Measurements from ENCODE around the gene SIGLEC9.

DNA sequence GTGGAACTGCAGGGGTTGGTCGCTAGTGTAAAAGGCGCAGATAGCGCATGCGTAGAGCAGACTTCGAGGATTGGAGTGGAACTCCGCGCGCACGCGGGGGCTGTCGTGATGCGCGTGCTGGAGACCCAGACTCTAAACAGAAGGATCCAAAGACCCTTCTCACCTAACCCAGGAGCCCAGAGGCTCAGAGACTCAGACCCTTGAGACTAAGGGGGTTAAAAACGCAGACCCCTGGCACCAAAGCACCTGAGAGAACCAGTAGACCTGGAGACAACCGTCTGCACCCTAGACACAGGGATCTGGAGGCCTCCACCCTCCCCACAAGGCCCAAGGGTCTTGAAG is 15.9 kb upstream of the SIGLEC9 start:
- no peak for TF ChIP-seq POLR2AphosphoS5 (IDR thresholded peaks at IDR 0.05; ENCODE audit: borderline replicate concordance, low read depth, low read length)
- TF ChIP-seq EZH2 (IDR thresholded peaks at IDR 0.05): no peak
- no peak for TF ChIP-seq FOXP2 (optimal IDR thresholded peaks at IDR 0.05; ENCODE audit: control extremely low read depth, extremely low read length, insufficient read depth)

Measured in SK-N-MC (cell line).